Pancreas (tissue), 10 donors: ENCODE results near the gene MEIS3. TPM values are rescaled to one million over a fixed set of nuclear protein-coding genes. Genes with fewer than 3 reads are reported as not detected.

ENCODE experiments used
- ATAC-seq, 4 donors: fragments of 200-7000 bp; cut with Tn5 transposase; one replicate each; pipeline versions ENCODE4 v1.8.0 to v1.9.1; 2020; ENCODE audit warnings: mild to moderate bottlenecking in 4 of 4, moderate library complexity in 4 of 4
- DNase-seq, 6 donors: peaks; one replicate each; pipeline ENCODE4 v3.0.0-alpha.2; 2020
- FAIRE-seq: peaks from 2 replicates; lab custom pipeline; 2012; peaks lifted over from hg19 to GRCh38; lab: Jason Lieb, UNC
- H3K27ac ChIP-seq, 4 donors: fragments of 200-600 bp; sonication (generic); 1 replicate in 3 of 4; 2 replicates in 1 of 4; pipeline versions ENCODE4 v1.5.0 to v1.8.0; 2020
- H3K27me3 ChIP-seq, 4 donors: fragments of 200-600 bp; one replicate each; pipeline ENCODE4 v1.8.0; 2021
- H3K36me3 ChIP-seq, 3 donors: fragments of 200-600 bp; sonication (generic) in 1 of 3; one replicate each; pipeline versions ENCODE4 v1.5.0 to v1.8.0; 2020 to 2021
- H3K4me1 ChIP-seq, 3 donors: fragments of 200-600 bp; one replicate each; pipeline ENCODE4 v1.8.0; 2021
- H3K4me3 ChIP-seq, 4 donors: fragments of 200-600 bp; sonication (generic) in 2 of 4; one replicate each; pipeline versions ENCODE4 v1.5.0 to v1.8.0; 2020 to 2021
- H3K9me3 ChIP-seq, 4 donors: fragments of 200-600 bp; one replicate each; pipeline ENCODE4 v1.8.0; 2021
- CTCF ChIP-seq, 4 donors: fragments of 200-600 bp; sonication (generic) in 3 of 4; IDR thresholded peaks; one replicate each; pipeline versions ENCODE4 v1.5.0 to v1.8.0; 2021; ENCODE audit warnings: antibody characterized with exemption in 4 of 4
- WGBS, 2 donors: extraction: QIAGEN DNeasy Blood & Tissue Kit; methylation state at CpG; one replicate each; pipeline ENCODE4 v1.1.7; 2013; 5-methylcytosine and 5-hydroxymethylcytosine counted together
- intact Hi-C, 3 donors: fragments of 100-400 bp; cut with DNase I; formaldehyde crosslinking; loops; one replicate each; pipeline versions ENCODE4 v1.11.1 to v1.14.2; 2022
- polyA plus RNA-seq, 2 donors: library from polyadenylated mRNA; stranded (reverse); fragments of 200-250 nt; gene quantifications; one replicate each; pipeline ENCODE4 v1.2.3, GENCODE V29; 2013
- total RNA-seq, 6 donors: library from RNA; stranded (reverse); fragmentation: NEBNext Ultra II Directional in 4 of 6; extraction: Animal tissue kit (Norgen Biotek cat#: 25700) in 4 of 6; gene quantifications; one replicate each; pipeline versions ENCODE4 v1.2.1 to v1.2.4, GENCODE V29; 2021 to 2023
- donor health status: healthy with polysubstance abuse.
- donor health status: DM: no; HTN: no; CAD: no; lungs with moderate emphysema.
- donor health status: DM: no; HTN: no; CAD: no.
- donor health status: control.
- donor health status: control.
- donor health status: Bipolar disorder and iron deficiency.
- donor health status: DM: yes; HTN: yes; CAD: no.
- donor health status: DM: no; HTN: no; CAD: no.
- donor health status: DM: no; HTN: no; CAD: no.
- donor health status: DM: yes; HTN: yes; CAD: no.

MEIS3 gene
- total and polyA plus RNA-seq, 8 donors = 0.91 to 28.5 (median 3.0) TPM

GRCh38 chr19:47377801-47378200 is 41.5 kb downstream of the MEIS3 start:
- 86 to 89% methylated on average over 12 of the region's 12 CpGs for WGBS, 2 donors
- DNase-seq (no peak), ATAC-seq (peak in 2 of 4 donors; percentile 15 to 17), FAIRE-seq (no peak)
- intact Hi-C loops = no loop called here
- H3K4me1 ChIP-seq = no peaks in the 10 kb centered on the region
- no peaks in the 10 kb centered on the region for H3K9me3 ChIP-seq
- no peaks in the 10 kb centered on the region for H3K27me3 ChIP-seq
- peaks cover 6 to 62% (median 44%) of the 10 kb centered on the region in 3 donors for H3K36me3 ChIP-seq
- no peak for TF ChIP-seq CTCF (IDR thresholded peaks at IDR 0.05)
- no peak overlapping the region for H3K27ac ChIP-seq
- no peak overlapping the region for H3K4me3 ChIP-seq

- H3K4me3 ChIP-seq = no peak overlapping the region
- intact Hi-C loops = no loop called here
- DNase-seq = peak in 3 of 6 donors; percentile 43 to 56 (median 47)
- 67 to 72% methylated on average over 16 of the region's 16 CpGs for WGBS, 2 donors
- H3K36me3 ChIP-seq = peaks cover 6 to 66% (median 44%) of the 10 kb centered on the region in 3 donors
- peak in 3 of 4 donors; percentile 25 to 61 (median 30) for ATAC-seq
- no peak for TF ChIP-seq CTCF (IDR thresholded peaks at IDR 0.05)
- H3K27ac ChIP-seq = no peak overlapping the region
- no peak for FAIRE-seq
- H3K9me3 ChIP-seq = no peaks in the 10 kb centered on the region
- no peaks in the 10 kb centered on the region for H3K27me3 ChIP-seq
- H3K4me1 ChIP-seq = no peaks in the 10 kb centered on the region
These were observed 42.1 kb downstream of the MEIS3 start for GRCh38 chr19:47377208-47377701.

GRCh38 chr19:47376589-47377144 is 42.7 kb downstream of the MEIS3 start:
- Histone ChIP-seq H3K27ac (no peak overlapping the region), H3K27me3 (no peaks in the 10 kb centered on the region), H3K4me3 (no peak overlapping the region), H3K9me3 (no peaks in the 10 kb centered on the region), H3K36me3 (peaks cover 6 to 64% (median 44%) of the 10 kb centered on the region in 3 donors), H3K4me1 (no peaks in the 10 kb centered on the region)
- 78 to 90% methylated on average over 15 to 16 of the region's 16 CpGs for WGBS, 2 donors
- intact Hi-C loops = no loop called here
- DNase-seq (no peak), FAIRE-seq (no peak), ATAC-seq (no peak)
- no peak for TF ChIP-seq CTCF (IDR thresholded peaks at IDR 0.05)

GRCh38 chr19:47375694-47376588 is 43.4 kb downstream of the MEIS3 start:
- FAIRE-seq (no peak), ATAC-seq (no peak), DNase-seq (no peak)
- Histone ChIP-seq H3K36me3 (peaks cover 6 to 57% (median 37%) of the 10 kb centered on the region in 3 donors), H3K4me3 (no peak overlapping the region), H3K9me3 (no peaks in the 10 kb centered on the region), H3K27me3 (no peaks in the 10 kb centered on the region), H3K27ac (no peak overlapping the region), H3K4me1 (no peaks in the 10 kb centered on the region)
- 95 to 97% methylated on average over 25 to 30 of the region's 30 CpGs for WGBS, 2 donors
- intact Hi-C loops = no loop called here
- no peak for TF ChIP-seq CTCF (IDR thresholded peaks at IDR 0.05)
